Measurements from ENCODE around the gene MLIP. TPM values are rescaled to one million over a fixed set of nuclear protein-coding genes. Genes with fewer than 3 reads are reported as not detected.

MLIP gene
- total RNA-seq, 2 donors from 2014 or later: under 0.01 to 0.33 TPM

DNA sequence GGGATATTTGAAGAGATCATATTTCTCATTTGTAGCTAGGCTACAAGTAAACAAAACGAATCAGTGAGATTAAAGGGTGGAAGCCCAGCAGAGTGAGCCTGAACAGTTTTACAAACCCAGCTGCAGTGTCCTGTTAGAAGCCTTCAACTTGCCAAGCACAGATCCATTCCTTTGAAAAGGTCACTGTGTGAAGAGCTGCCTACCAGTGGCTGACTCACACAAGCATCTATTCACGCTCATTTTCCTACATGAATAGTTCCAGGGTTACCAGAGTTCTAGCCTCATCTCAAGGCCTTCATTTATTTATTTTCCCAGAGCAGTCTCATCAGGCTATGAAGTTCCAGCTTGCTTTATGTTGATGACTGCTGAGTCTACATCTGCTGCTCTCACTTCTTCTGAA lies 25.7 kb upstream of the MLIP start:
- intact Hi-C loops (cut with DNase I): no loop called here
- Histone ChIP-seq H3K36me3 (replicated peaks in 1 of 2; ENCODE audit: insufficient read depth in 1 of 2, low read depth in 2 of 2) (no peaks in the 10 kb centered on the region), H3K27me3 (no peaks in the 10 kb centered on the region), H3K4me1 (no peaks in the 10 kb centered on the region), H3K9me3 (no peaks in the 10 kb centered on the region), H3K27ac (no peak overlapping the region), H3K4me3 (no peak overlapping the region)
- ATAC-seq (no peak), DNase-seq (peak in 1 of 4 donors; percentile 8)
- WGBS, 2 donors: 18 to 29% methylated on average over 2 of the region's 2 CpGs
- no peak for TF ChIP-seq CTCF (IDR thresholded peaks at IDR 0.05)
- no peak for TF ChIP-seq POLR2A (IDR thresholded peaks at IDR 0.05)

DNA sequence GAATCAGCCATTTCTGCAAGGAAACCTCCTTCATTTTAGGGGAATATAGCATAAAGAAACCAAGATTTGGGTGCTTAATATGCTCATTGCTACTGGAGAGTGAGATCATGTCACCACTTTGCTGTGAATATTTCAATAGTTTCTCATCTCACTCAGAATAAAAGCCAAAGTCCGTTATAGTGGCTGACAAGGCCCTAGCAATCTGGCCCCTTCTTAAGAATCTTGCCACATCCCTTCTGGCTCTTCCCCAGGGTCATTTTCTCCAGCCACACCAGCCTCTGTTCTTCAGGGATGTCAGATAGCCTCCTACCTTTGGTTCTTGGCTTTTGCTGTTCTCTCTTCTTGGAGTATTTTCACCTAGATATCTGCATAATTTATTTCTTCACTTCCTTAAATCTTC lies 24.8 kb upstream of the MLIP start:
- no peaks in the 10 kb centered on the region for H3K4me1 ChIP-seq

DNA sequence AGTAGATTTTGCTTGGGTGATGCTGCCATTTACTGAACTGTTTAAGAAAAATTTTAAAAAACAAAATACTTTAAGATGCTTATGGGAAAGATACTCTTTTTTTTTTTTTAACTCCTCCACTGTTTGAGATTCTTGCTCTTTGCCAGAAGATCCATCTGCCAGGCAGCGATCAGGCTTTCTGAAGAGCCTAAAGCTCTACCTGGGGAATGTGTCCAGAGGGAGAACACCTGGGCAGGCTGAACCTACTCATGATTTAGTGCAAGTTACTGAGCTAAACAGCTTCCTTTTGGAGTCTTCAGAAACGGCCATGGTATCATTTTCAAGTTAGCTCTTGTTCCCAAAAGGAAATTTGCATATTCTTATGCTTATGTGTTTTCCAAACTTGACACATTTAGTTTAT lies 23.5 kb upstream of the MLIP start:
- DNase-seq: no peak
- WGBS, 2 donors: 47 to 62% methylated on average over 2 of the region's 2 CpGs

More for the DNA sequence above, 24.8 kb upstream of the MLIP start:
- Histone ChIP-seq H3K27me3 (no peaks in the 10 kb centered on the region), H3K4me3 (no peak overlapping the region), H3K9me3 (no peaks in the 10 kb centered on the region), H3K36me3 (replicated peaks in 1 of 2; ENCODE audit: insufficient read depth in 1 of 2, low read depth in 2 of 2) (no peaks in the 10 kb centered on the region), H3K27ac (no peak overlapping the region)
- ATAC-seq (no peak), DNase-seq (no peak)
- 52 to 65% methylated on average over 1 of the region's 1 CpG for WGBS, 2 donors
- TF ChIP-seq CTCF (IDR thresholded peaks at IDR 0.05) (no peak), POLR2A (IDR thresholded peaks at IDR 0.05) (no peak)
- intact Hi-C loops (cut with DNase I): no loop called here

DNA sequence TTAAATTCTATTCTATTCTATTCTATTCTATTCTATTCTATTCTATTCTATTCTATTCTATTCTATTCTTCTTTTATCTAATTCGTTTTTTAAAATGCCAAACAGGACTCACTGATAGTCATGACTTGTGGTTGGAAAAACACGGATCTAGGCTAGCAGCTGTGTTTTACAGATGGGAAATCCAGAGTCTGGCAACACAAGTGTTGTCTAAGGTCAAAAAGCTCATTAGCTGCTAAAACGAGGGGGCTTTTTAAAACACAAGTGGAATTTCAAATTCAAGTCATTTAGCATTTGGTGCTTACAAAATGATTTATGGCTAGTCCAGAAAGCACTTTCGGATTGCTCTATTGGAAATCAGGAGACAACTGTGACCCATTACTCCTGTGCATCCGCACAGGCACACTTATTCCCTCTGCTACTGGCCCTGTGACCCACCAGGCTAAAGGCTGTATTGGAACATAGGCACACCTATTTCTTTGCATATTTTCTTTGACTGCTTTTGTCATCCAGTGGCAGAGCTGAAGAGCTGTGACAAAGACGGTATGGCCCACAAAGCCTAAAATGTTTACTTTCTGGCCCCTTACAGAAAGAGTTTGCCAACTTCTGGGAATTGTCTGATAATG lies 17.8 kb upstream of the MLIP start:
- Histone ChIP-seq H3K9me3 (no peaks in the 10 kb centered on the region), H3K27me3 (no peaks in the 10 kb centered on the region), H3K4me1 (no peaks in the 10 kb centered on the region), H3K4me3 (no peak overlapping the region), H3K36me3 (replicated peaks in 1 of 2; ENCODE audit: insufficient read depth in 1 of 2, low read depth in 2 of 2) (no peaks in the 10 kb centered on the region), H3K27ac (no peak overlapping the region)
- no peak for ATAC-seq
- DNase-seq: no peak
- intact Hi-C loops (cut with DNase I): no loop called here
- WGBS, 2 donors: 41 to 56% methylated on average over 6 of the region's 6 CpGs
- TF ChIP-seq POLR2A (IDR thresholded peaks at IDR 0.05): no peak
- TF ChIP-seq CTCF (IDR thresholded peaks at IDR 0.05): no peak

More for the DNA sequence above, 23.5 kb upstream of the MLIP start:
- Histone ChIP-seq H3K9me3 (no peaks in the 10 kb centered on the region), H3K27me3 (no peaks in the 10 kb centered on the region), H3K4me3 (no peak overlapping the region), H3K36me3 (replicated peaks in 1 of 2; ENCODE audit: insufficient read depth in 1 of 2, low read depth in 2 of 2) (no peaks in the 10 kb centered on the region), H3K27ac (no peak overlapping the region), H3K4me1 (no peaks in the 10 kb centered on the region)
- intact Hi-C loops (cut with DNase I): no loop called here
- ATAC-seq: no peak
- TF ChIP-seq POLR2A (IDR thresholded peaks at IDR 0.05): no peak
- no peak for TF ChIP-seq CTCF (IDR thresholded peaks at IDR 0.05)

- intact Hi-C loops (cut with DNase I): no loop called here
- H3K27ac ChIP-seq: no peak overlapping the region
- ATAC-seq (no peak), DNase-seq (no peak)
- no peak overlapping the region for H3K4me3 ChIP-seq
- H3K27me3 ChIP-seq: no peaks in the 10 kb centered on the region
- no peaks in the 10 kb centered on the region for H3K4me1 ChIP-seq
- TF ChIP-seq CTCF (IDR thresholded peaks at IDR 0.05) (no peak), POLR2A (IDR thresholded peaks at IDR 0.05) (no peak)
- no peaks in the 10 kb centered on the region for H3K9me3 ChIP-seq
- no peaks in the 10 kb centered on the region for H3K36me3 ChIP-seq (replicated peaks in 1 of 2; ENCODE audit: insufficient read depth in 1 of 2, low read depth in 2 of 2)
Measured at GRCh38 chr6:54094293-54094692, 16.9 kb upstream of the MLIP start.

Measured in body of pancreas (tissue), 4 donors.